ENCODE measurements around the gene CERS4. TPM values are rescaled to one million over a fixed set of nuclear protein-coding genes. Genes with fewer than 3 reads are reported as not detected.
"Not testable (repeated sequence)": the region's sequence is repeated elsewhere in the genome, so short reads cannot be mapped to it uniquely, and the experiment has no call there.

CERS4 gene
- total and polyA plus RNA-seq, 3 experiments from 2014 or later = 13.3 to 21.9 (median 21.5) TPM

GRCh38 chr19:8212916-8213315, 3.7 kb downstream of the CERS4 start:
- Histone ChIP-seq H3K4me3 (ENCODE audit: low read length) (no peak overlapping the region), H3K27me3 (ENCODE audit: insufficient read depth, low read length, poor library complexity, severe bottlenecking) (no peaks in the 10 kb centered on the region)
- peak overlapping the region in 3 of 8 donors; percentile 29 to 96 (median 39) for H3K27ac Mint-ChIP-seq

GRCh38 chr19:8213827-8214672, 4.9 kb downstream of the CERS4 start:
- ChIA-PET CTCF (no interaction called here), POLR2A (no interaction called here)
- no peak for DNase-seq
- Mint-ChIP-seq H3K4me3 (peak overlapping the region in 1 of 7 donors; percentile 36), H3K27ac (peak overlapping the region in 7 of 8 donors; percentile 6 to 95 (median 62)), H3K27me3 (peaks cover 0 to 4% of the 10 kb centered on the region in 2 donors), H3K36me3 (peaks cover 0 to 28% (median 3%) of the 10 kb centered on the region in 3 donors), H3K4me1 (peaks cover 22 to 43% (median 30%) of the 10 kb centered on the region in 3 donors), H3K9me3 (no peaks in the 10 kb centered on the region)
- Histone ChIP-seq H3K4me3 (ENCODE audit: low read length) (no peak overlapping the region), H3K27ac (ENCODE audit: low read depth, low read length) (no peak overlapping the region), H3K4me1 (ENCODE audit: insufficient read depth, low read length) (peaks cover 15% of the 10 kb centered on the region), H3K27me3 (ENCODE audit: insufficient read depth, low read length, poor library complexity, severe bottlenecking) (no peaks in the 10 kb centered on the region), H3K9me3 (ENCODE audit: low read length) (no peaks in the 10 kb centered on the region), H3K36me3 (ENCODE audit: insufficient read depth, low read length) (no peaks in the 10 kb centered on the region)

More at GRCh38 chr19:8212916-8213315, 3.7 kb downstream of the CERS4 start:
- Mint-ChIP-seq H3K4me3 (peak overlapping the region in 2 of 7 donors; percentile 33 to 50), H3K4me1 (peaks cover 22 to 52% (median 29%) of the 10 kb centered on the region in 3 donors), H3K9me3 (no peaks in the 10 kb centered on the region), H3K27me3 (peaks cover 0 to 4% of the 10 kb centered on the region in 2 donors), H3K36me3 (peaks cover 0 to 27% (median 3%) of the 10 kb centered on the region in 3 donors)
- H3K27ac ChIP-seq (ENCODE audit: low read depth, low read length) = no peak overlapping the region
- H3K9me3 ChIP-seq (ENCODE audit: low read length) = no peaks in the 10 kb centered on the region
- peaks cover 15% of the 10 kb centered on the region for H3K4me1 ChIP-seq (ENCODE audit: insufficient read depth, low read length)
- DNase-seq = no peak
- no peaks in the 10 kb centered on the region for H3K36me3 ChIP-seq (ENCODE audit: insufficient read depth, low read length)
- CTCF ChIA-PET = no interaction called here
- POLR2A ChIA-PET = interaction anchor here (0.6 kb wide), 1 partner anchor 21 kb away, joined by 5 read pairs; no protein-coding TSS in a partner anchor

GRCh38 chr19:8214802-8215201, 5.6 kb downstream of the CERS4 start:
- Histone ChIP-seq H3K4me1 (ENCODE audit: insufficient read depth, low read length) (peaks cover 14% of the 10 kb centered on the region), H3K27ac (ENCODE audit: low read depth, low read length) (no peak overlapping the region), H3K4me3 (ENCODE audit: low read length) (no peak overlapping the region), H3K27me3 (ENCODE audit: insufficient read depth, low read length, poor library complexity, severe bottlenecking) (no peaks in the 10 kb centered on the region), H3K36me3 (ENCODE audit: insufficient read depth, low read length) (no peaks in the 10 kb centered on the region), H3K9me3 (ENCODE audit: low read length) (no peaks in the 10 kb centered on the region)
- no peak overlapping the region for H3K4me3 Mint-ChIP-seq
- no peak for DNase-seq
- H3K36me3 Mint-ChIP-seq = peaks cover 0 to 27% (median 3%) of the 10 kb centered on the region in 3 donors
- peaks cover 19 to 41% (median 28%) of the 10 kb centered on the region in 3 donors for H3K4me1 Mint-ChIP-seq
- ChIA-PET POLR2A (no interaction called here), CTCF (no interaction called here)
- H3K27ac Mint-ChIP-seq = peak overlapping the region in 1 of 8 donors; percentile 62
- no peaks in the 10 kb centered on the region for H3K9me3 Mint-ChIP-seq
- H3K27me3 Mint-ChIP-seq = peaks cover 0 to 4% of the 10 kb centered on the region in 2 donors

- CTCF ChIA-PET = no interaction called here
- no peaks in the 10 kb centered on the region for H3K27me3 ChIP-seq (ENCODE audit: insufficient read depth, low read length, poor library complexity, severe bottlenecking)
- Mint-ChIP-seq H3K9me3 (no peaks in the 10 kb centered on the region), H3K27ac (no peak overlapping the region), H3K4me1 (peaks cover 12 to 31% (median 19%) of the 10 kb centered on the region in 3 donors), H3K36me3 (peaks cover 0 to 25% (median 3%) of the 10 kb centered on the region in 3 donors), H3K4me3 (no peak overlapping the region), H3K27me3 (no peaks in the 10 kb centered on the region)
- peaks cover 4% of the 10 kb centered on the region for H3K4me1 ChIP-seq (ENCODE audit: insufficient read depth, low read length)
- POLR2A ChIA-PET = no interaction called here
- no peaks in the 10 kb centered on the region for H3K9me3 ChIP-seq (ENCODE audit: low read length)
- no peak overlapping the region for H3K4me3 ChIP-seq (ENCODE audit: low read length)
- H3K36me3 ChIP-seq (ENCODE audit: insufficient read depth, low read length) = no peaks in the 10 kb centered on the region
- no peak for DNase-seq
- no peak overlapping the region for H3K27ac ChIP-seq (ENCODE audit: low read depth, low read length)
Measured at GRCh38 chr19:8215783-8216182, 6.6 kb downstream of the CERS4 start.

GRCh38 chr19:8216357-8216756, 7.2 kb downstream of the CERS4 start:
- Mint-ChIP-seq H3K9me3 (no peaks in the 10 kb centered on the region), H3K4me3 (no peak overlapping the region), H3K27me3 (no peaks in the 10 kb centered on the region), H3K4me1 (peaks cover 10 to 25% (median 19%) of the 10 kb centered on the region in 3 donors), H3K27ac (peak overlapping the region in 2 of 8 donors; percentile 66 to 93), H3K36me3 (peaks cover 0 to 25% (median 3%) of the 10 kb centered on the region in 3 donors)
- ChIA-PET CTCF (no interaction called here), POLR2A (no interaction called here)
- Histone ChIP-seq H3K27me3 (ENCODE audit: insufficient read depth, low read length, poor library complexity, severe bottlenecking) (no peaks in the 10 kb centered on the region), H3K4me3 (ENCODE audit: low read length) (no peak overlapping the region), H3K36me3 (ENCODE audit: insufficient read depth, low read length) (no peaks in the 10 kb centered on the region), H3K4me1 (ENCODE audit: insufficient read depth, low read length) (no peaks in the 10 kb centered on the region), H3K27ac (ENCODE audit: low read depth, low read length) (no peak overlapping the region), H3K9me3 (ENCODE audit: low read length) (no peaks in the 10 kb centered on the region)
- no peak for DNase-seq

- CTCF ChIA-PET; H3K9me3 ChIP-seq (ENCODE audit: low read length); H3K9me3 Mint-ChIP-seq; H3K4me1 ChIP-seq (ENCODE audit: insufficient read depth, low read length); H3K36me3 ChIP-seq (ENCODE audit: insufficient read depth, low read length); DNase-seq; H3K27ac ChIP-seq (ENCODE audit: low read depth, low read length); H3K27me3 Mint-ChIP-seq; POLR2A ChIA-PET; H3K4me3 Mint-ChIP-seq; H3K4me3 ChIP-seq (ENCODE audit: low read length); H3K27me3 ChIP-seq (ENCODE audit: insufficient read depth, low read length, poor library complexity, severe bottlenecking): not testable (repeated sequence)
- Mint-ChIP-seq H3K36me3 (peaks cover 0 to 22% (median 1%) of the 10 kb centered on the region in 3 donors), H3K4me1 (peaks cover 0 to 13% (median 11%) of the 10 kb centered on the region in 3 donors), H3K27ac (peak overlapping the region in 2 of 8 donors; percentile 43 to 80)
Measured at GRCh38 chr19:8218127-8218526, 9.0 kb downstream of the CERS4 start.

- Mint-ChIP-seq H3K9me3 (no peaks in the 10 kb centered on the region), H3K27me3 (peaks cover 0 to 2% of the 10 kb centered on the region in 2 donors), H3K36me3 (peaks cover 0 to 23% (median 2%) of the 10 kb centered on the region in 3 donors), H3K27ac (no peak overlapping the region), H3K4me3 (no peak overlapping the region), H3K4me1 (peaks cover 0 to 9% (median 4%) of the 10 kb centered on the region in 3 donors)
- CTCF ChIA-PET = interaction anchor here (1.0 kb wide), 1 partner anchor 11 kb away, joined by 3 read pairs; the partner anchor contains the start of gene CERS4
- no peak overlapping the region for H3K4me3 ChIP-seq (ENCODE audit: low read length)
- no peaks in the 10 kb centered on the region for H3K9me3 ChIP-seq (ENCODE audit: low read length)
- H3K27me3 ChIP-seq (ENCODE audit: insufficient read depth, low read length, poor library complexity, severe bottlenecking) = no peaks in the 10 kb centered on the region
- no peaks in the 10 kb centered on the region for H3K36me3 ChIP-seq (ENCODE audit: insufficient read depth, low read length)
- H3K27ac ChIP-seq (ENCODE audit: low read depth, low read length) = no peak overlapping the region
- POLR2A ChIA-PET = no interaction called here
- no peaks in the 10 kb centered on the region for H3K4me1 ChIP-seq (ENCODE audit: insufficient read depth, low read length)
- DNase-seq = no peak
Measured at GRCh38 chr19:8220481-8220880, 11.3 kb downstream of the CERS4 start.

- peaks cover 0 to 24% (median 2%) of the 10 kb centered on the region in 3 donors for H3K36me3 Mint-ChIP-seq
- H3K27ac Mint-ChIP-seq = peak overlapping the region in 1 of 8 donors; percentile 74
- H3K4me3 ChIP-seq (ENCODE audit: low read length) = no peak overlapping the region
- ChIA-PET CTCF (no interaction called here), POLR2A (interaction anchor here (0.8 kb wide), 1 partner anchor 26 kb away, joined by 4 read pairs; no protein-coding TSS in a partner anchor)
- H3K4me1 Mint-ChIP-seq = peaks cover 0 to 8% (median 4%) of the 10 kb centered on the region in 3 donors
- no peaks in the 10 kb centered on the region for H3K27me3 ChIP-seq (ENCODE audit: insufficient read depth, low read length, poor library complexity, severe bottlenecking)
- H3K4me1 ChIP-seq (ENCODE audit: insufficient read depth, low read length) = no peaks in the 10 kb centered on the region
- no peaks in the 10 kb centered on the region for H3K9me3 ChIP-seq (ENCODE audit: low read length)
- no peak overlapping the region for H3K4me3 Mint-ChIP-seq
- no peak overlapping the region for H3K27ac ChIP-seq (ENCODE audit: low read depth, low read length)
- DNase-seq = no peak
- H3K27me3 Mint-ChIP-seq = peaks cover 0 to 2% of the 10 kb centered on the region in 2 donors
- no peaks in the 10 kb centered on the region for H3K9me3 Mint-ChIP-seq
- H3K36me3 ChIP-seq (ENCODE audit: insufficient read depth, low read length) = no peaks in the 10 kb centered on the region
Measured at GRCh38 chr19:8221161-8221560, 12.0 kb downstream of the CERS4 start.
